K562 (cell line): ENCODE measurements around the gene PDLIM5.

Source experiments
- CHD2 ChIP-seq: IDR thresholded peaks from 2 replicates; pipeline ENCODE4 v1.6.1; 2011; ENCODE audit warnings: low read depth, low read length
- ETV6 ChIP-seq, 3 experiments: fragments of 150-350 bp in 1 of 3; sonication (generic) in 1 of 3; formaldehyde crosslinking in 1 of 3; IDR thresholded peaks; 2 replicates each; pipeline versions ENCODE4 v1.6.1 to v1.8.0; 2014 to 2022; ENCODE audit warnings: borderline replicate concordance in 2 of 3, low read depth in 2 of 3, antibody characterized with exemption in 1 of 3, low read length in 1 of 3, mild to moderate bottlenecking in 1 of 3, missing genetic modification reagents in 1 of 3
- HDAC6 ChIP-seq: IDR thresholded peaks from 2 replicates; pipeline ENCODE4 v1.6.1; 2012; ENCODE audit warnings: low read depth, mild to moderate bottlenecking, control low read depth, inconsistent platforms, low read length, moderate library complexity
- HIVEP1 ChIP-seq: fragments of 250-450 bp; sonication (Bioruptor Pico); IDR thresholded peaks from 2 replicates; pipeline ENCODE4 v1.4.0; 2020; ENCODE audit warnings: mild to moderate bottlenecking
- SMC3 ChIP-seq: conservative IDR thresholded peaks from 2 replicates; pipeline ENCODE4 v1.6.1; 2011; ENCODE audit warnings: low read depth, low read length, improper control_type of control experiment; ENCODE audit not compliant: insufficient read depth
- TAF1 ChIP-seq: IDR thresholded peaks from 2 replicates; pipeline ENCODE4 v1.6.1; 2011; ENCODE audit warnings: mild to moderate bottlenecking, low read length, moderate library complexity; ENCODE audit not compliant: insufficient read depth, control insufficient read depth, severe bottlenecking; ENCODE audit errors: extremely low read depth
- YY1 ChIP-seq, 3 experiments: IDR thresholded peaks; 2 replicates each; pipeline ENCODE4 v1.6.1; 2011; ENCODE audit warnings: low read length in 2 of 3, mild to moderate bottlenecking in 2 of 3, moderate library complexity in 2 of 3, borderline replicate concordance in 1 of 3, control low read depth in 1 of 3, low read depth in 1 of 3; ENCODE audit not compliant: insufficient read depth in 3 of 3, insufficient replicate concordance in 2 of 3, control insufficient read depth in 1 of 3, insufficient read length in 1 of 3; ENCODE audit errors: extremely low read depth in 1 of 3

GRCh38 chr4:94412658-94413038 is 39.1 kb upstream of the PDLIM5 start:
- TF ChIP-seq ETV6 (IDR thresholded peaks at IDR 0.05; ENCODE audit: borderline replicate concordance in 1 of 2, low read depth in 2 of 2, low read length in 1 of 2): no peak
- no peak for TF ChIP-seq ETV6 (CRISPR knock-in tag; IDR thresholded peaks at IDR 0.05; ENCODE audit: borderline replicate concordance)
- no peak for TF ChIP-seq HDAC6
- no peak for TF ChIP-seq TAF1
- TF ChIP-seq HIVEP1 (CRISPR knock-in tag): no peak
- TF ChIP-seq SMC3: no peak
- no peak for TF ChIP-seq YY1 (IDR thresholded peaks at IDR 0.05; ENCODE audit: borderline replicate concordance in 1 of 3, control insufficient read depth in 1 of 3, extremely low read depth in 1 of 3, insufficient read depth in 3 of 3, insufficient read length in 1 of 3, insufficient replicate concordance in 2 of 3, low read depth in 1 of 3, low read length in 2 of 3)
- no peak for TF ChIP-seq CHD2
